Peyer's patch (tissue), 4 donors: ENCODE measurements around the gene DACH1.

Experiments used
- POLR2A ChIP-seq, 2 donors: fragments of 450-650 bp; IDR thresholded peaks; one replicate each; pipeline ENCODE4 v1.5.1; 2017; ENCODE audit warnings: antibody characterized with exemption in 2 of 2, mild to moderate bottlenecking in 2 of 2, moderate library complexity in 2 of 2
- TF ChIP-seq, protein P1 (sequence below), 6 experiments: fragments of 450-650 bp in 4 of 6; fragments of 200-600 bp in 2 of 6; sonication (generic) in 1 of 6; IDR thresholded peaks; one replicate each; pipeline ENCODE4 v1.5.1; 2017 to 2019; ENCODE audit warnings: antibody characterized with exemption in 6 of 6, mild to moderate bottlenecking in 3 of 6, moderate library complexity in 1 of 6

DNA sequence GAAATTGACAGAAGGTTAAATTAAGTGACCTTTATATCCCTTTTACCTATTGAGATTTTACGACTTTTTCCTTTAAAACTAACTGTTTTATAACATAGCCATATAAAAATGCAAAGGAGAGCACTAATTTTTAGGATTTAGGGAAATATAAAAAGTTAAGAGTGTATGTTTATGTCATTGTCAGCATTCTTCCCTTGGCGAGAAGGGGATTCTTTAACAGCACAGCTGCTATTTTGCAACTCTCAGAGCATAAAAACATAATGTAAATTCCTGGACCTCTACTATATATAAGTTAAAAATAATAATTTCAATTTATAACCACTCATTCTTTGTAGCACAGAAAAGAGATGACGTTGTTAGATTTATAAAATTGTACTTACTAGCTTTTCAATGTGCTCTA, 363.2 kb downstream of the DACH1 start:
- TF ChIP-seq, protein P1, sequence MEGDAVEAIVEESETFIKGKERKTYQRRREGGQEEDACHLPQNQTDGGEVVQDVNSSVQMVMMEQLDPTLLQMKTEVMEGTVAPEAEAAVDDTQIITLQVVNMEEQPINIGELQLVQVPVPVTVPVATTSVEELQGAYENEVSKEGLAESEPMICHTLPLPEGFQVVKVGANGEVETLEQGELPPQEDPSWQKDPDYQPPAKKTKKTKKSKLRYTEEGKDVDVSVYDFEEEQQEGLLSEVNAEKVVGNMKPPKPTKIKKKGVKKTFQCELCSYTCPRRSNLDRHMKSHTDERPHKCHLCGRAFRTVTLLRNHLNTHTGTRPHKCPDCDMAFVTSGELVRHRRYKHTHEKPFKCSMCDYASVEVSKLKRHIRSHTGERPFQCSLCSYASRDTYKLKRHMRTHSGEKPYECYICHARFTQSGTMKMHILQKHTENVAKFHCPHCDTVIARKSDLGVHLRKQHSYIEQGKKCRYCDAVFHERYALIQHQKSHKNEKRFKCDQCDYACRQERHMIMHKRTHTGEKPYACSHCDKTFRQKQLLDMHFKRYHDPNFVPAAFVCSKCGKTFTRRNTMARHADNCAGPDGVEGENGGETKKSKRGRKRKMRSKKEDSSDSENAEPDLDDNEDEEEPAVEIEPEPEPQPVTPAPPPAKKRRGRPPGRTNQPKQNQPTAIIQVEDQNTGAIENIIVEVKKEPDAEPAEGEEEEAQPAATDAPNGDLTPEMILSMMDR (IDR thresholded peaks at IDR 0.05) = no peak
- no peak for TF ChIP-seq POLR2A (IDR thresholded peaks at IDR 0.05)
